ENCODE data around the gene VWF.
A peak's percentile ranks its signal among the peaks of the same experiment; 100 is the strongest.
"Not testable (repeated sequence)": the region's sequence is repeated elsewhere in the genome, so short reads cannot be mapped to it uniquely, and the experiment has no call there.

VWF gene

GRCh38 chr12:6029401-6029800 is 95.1 kb downstream of the VWF start:
- no peak for DNase-seq

GRCh38 chr12:6026998-6027397 is 97.5 kb downstream of the VWF start:
- no peak for DNase-seq

- DNase-seq, result not testable (repeated sequence)
These were observed 98.7 kb downstream of the VWF start for GRCh38 chr12:6025703-6026298.

GRCh38 chr12:6024066-6024465 is 100.4 kb downstream of the VWF start:
- DNase-seq, result not testable (repeated sequence)

- no peak for DNase-seq
These were observed 103.5 kb downstream of the VWF start for GRCh38 chr12:6020930-6021329.

GRCh38 chr12:6020511-6020910 is 104.0 kb downstream of the VWF start:
- not testable (repeated sequence) for DNase-seq

GRCh38 chr12:6019256-6019655 is 105.2 kb downstream of the VWF start:
- DNase-seq, result not testable (repeated sequence)

- no peak for DNase-seq
These were observed 106.2 kb downstream of the VWF start for GRCh38 chr12:6018265-6018664.

- DNase-seq, result no peak
These were observed 107.7 kb downstream of the VWF start for GRCh38 chr12:6016756-6017155.

GRCh38 chr12:6016004-6016403 is 108.5 kb downstream of the VWF start:
- not testable (repeated sequence) for DNase-seq

GRCh38 chr12:6015271-6015670 is 109.2 kb downstream of the VWF start:
- DNase-seq, result not testable (repeated sequence)

GRCh38 chr12:6010631-6011350 is 113.7 kb downstream of the VWF start:
- not testable (repeated sequence) for DNase-seq

GRCh38 chr12:5997260-5997659 is 127.2 kb downstream of the VWF start:
- no peak for DNase-seq

- no peak for DNase-seq
These were observed 128.0 kb downstream of the VWF start for GRCh38 chr12:5996459-5996858.

- no peak for DNase-seq
These were observed 134.8 kb downstream of the VWF start for GRCh38 chr12:5989621-5990020.

GRCh38 chr12:5988659-5989116 is 135.8 kb downstream of the VWF start:
- DNase-seq, result peak; percentile 72

GRCh38 chr12:5988088-5988487 is 136.4 kb downstream of the VWF start:
- DNase-seq, result no peak

- no peak for DNase-seq
These were observed 136.9 kb downstream of the VWF start for GRCh38 chr12:5987573-5987972.

GRCh38 chr12:5985471-5985870 is 139.0 kb downstream of the VWF start:
- DNase-seq, result no peak

GRCh38 chr12:5984873-5985272 is 139.6 kb downstream of the VWF start:
- no peak for DNase-seq

- DNase-seq, result no peak
These were observed 142.4 kb downstream of the VWF start for GRCh38 chr12:5982106-5982505.

- DNase-seq, result no peak
These were observed 146.9 kb downstream of the VWF start for GRCh38 chr12:5977556-5977955.

GRCh38 chr12:5976711-5977110 is 147.8 kb downstream of the VWF start:
- DNase-seq, result no peak

- DNase-seq, result no peak
These were observed 148.3 kb downstream of the VWF start for GRCh38 chr12:5976196-5976595.
